ENCODE data around the gene GPI.

GPI gene

DNA sequence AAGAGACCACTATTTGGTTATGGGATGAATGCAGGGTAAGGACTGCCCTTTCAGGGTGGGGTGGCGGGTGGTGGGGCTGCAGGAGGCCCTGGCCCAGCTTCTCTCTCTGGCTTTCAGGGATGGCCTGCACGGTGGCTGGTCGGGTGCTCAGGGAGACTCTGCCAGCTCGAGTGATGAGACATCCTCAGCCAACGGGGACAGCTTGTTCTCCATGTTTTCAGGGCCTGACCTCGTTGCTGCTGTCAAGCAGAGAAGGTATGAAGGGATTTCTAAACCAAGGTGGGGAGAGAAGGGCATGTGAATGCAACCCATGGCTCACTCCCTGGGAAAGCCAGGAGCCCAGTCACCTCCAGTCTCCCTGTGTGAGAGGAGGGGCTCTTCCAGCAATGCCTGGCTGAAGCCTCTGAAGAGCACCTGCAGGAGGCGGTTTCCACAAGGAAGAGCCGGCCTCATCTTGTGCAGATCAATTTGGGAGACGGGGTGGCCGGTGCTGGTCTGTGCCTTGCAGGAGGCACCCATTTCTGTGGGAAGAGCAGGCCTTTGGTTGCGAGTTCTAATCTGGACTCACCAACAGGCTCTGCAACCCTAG lies 16.0 kb upstream of the GPI start:
- H3K36me3 ChIP-seq (replicated peaks; ENCODE audit: low read depth, low read length) = peaks cover 11% of the 10 kb centered on the region

GRCh38 chr19:34350161-34350561 lies 14.8 kb upstream of the GPI start:
- Histone ChIP-seq H3K4me2 (ENCODE audit: low read length) (no peak overlapping the region), H3K4me3 (ENCODE audit: low read length) (no peak overlapping the region), H3K79me2 (ENCODE audit: low read length) (no peaks in the 10 kb centered on the region), H3K27ac (ENCODE audit: low read length) (no peak overlapping the region), H3K4me1 (ENCODE audit: low read length) (no peaks in the 10 kb centered on the region), H3K9me3 (ENCODE audit: insufficient read depth, low read length) (no peaks in the 10 kb centered on the region), H3K9ac (ENCODE audit: low read length) (no peak overlapping the region), H2AFZ (ENCODE audit: low read depth, low read length) (no peak overlapping the region), H3K27me3 (ENCODE audit: low read depth, low read length) (no peaks in the 10 kb centered on the region), H3K36me3 (replicated peaks; ENCODE audit: low read depth, low read length) (peaks cover 15% of the 10 kb centered on the region), H4K20me1 (ENCODE audit: insufficient read depth, low read length) (no peaks in the 10 kb centered on the region)
- no peak for TF ChIP-seq CTCF (IDR thresholded peaks at IDR 0.05; ENCODE audit: low read depth, low read length)
- TF ChIP-seq EZH2phosphoT487 (IDR thresholded peaks at IDR 0.05; ENCODE audit: low read depth) = no peak

More for the DNA sequence above, 16.0 kb upstream of the GPI start:
- no peaks in the 10 kb centered on the region for H3K27me3 ChIP-seq (ENCODE audit: low read depth, low read length)
- H3K27ac ChIP-seq (ENCODE audit: low read length) = no peak overlapping the region
- H3K9ac ChIP-seq (ENCODE audit: low read length) = no peak overlapping the region
- no peak overlapping the region for H3K4me2 ChIP-seq (ENCODE audit: low read length)
- no peaks in the 10 kb centered on the region for H3K79me2 ChIP-seq (ENCODE audit: low read length)
- no peak overlapping the region for H3K4me3 ChIP-seq (ENCODE audit: low read length)
- H3K4me1 ChIP-seq (ENCODE audit: low read length) = no peaks in the 10 kb centered on the region
- no peaks in the 10 kb centered on the region for H3K9me3 ChIP-seq (ENCODE audit: insufficient read depth, low read length)
- no peak overlapping the region for H2AFZ ChIP-seq (ENCODE audit: low read depth, low read length)
- H4K20me1 ChIP-seq (ENCODE audit: insufficient read depth, low read length) = no peaks in the 10 kb centered on the region
- TF ChIP-seq EZH2phosphoT487 (IDR thresholded peaks at IDR 0.05; ENCODE audit: low read depth) = no peak
- TF ChIP-seq CTCF (IDR thresholded peaks at IDR 0.05; ENCODE audit: low read depth, low read length) = no peak

- peaks cover 11% of the 10 kb centered on the region for H3K36me3 ChIP-seq (replicated peaks; ENCODE audit: low read depth, low read length)
- no peak overlapping the region for H3K4me2 ChIP-seq (ENCODE audit: low read length)
- no peak overlapping the region for H3K27ac ChIP-seq (ENCODE audit: low read length)
- H2AFZ ChIP-seq (ENCODE audit: low read depth, low read length) = no peak overlapping the region
- H3K4me3 ChIP-seq (ENCODE audit: low read length) = no peak overlapping the region
- no peak overlapping the region for H3K9ac ChIP-seq (ENCODE audit: low read length)
- no peaks in the 10 kb centered on the region for H3K9me3 ChIP-seq (ENCODE audit: insufficient read depth, low read length)
- H3K27me3 ChIP-seq (ENCODE audit: low read depth, low read length) = no peaks in the 10 kb centered on the region
- H3K79me2 ChIP-seq (ENCODE audit: low read length) = no peaks in the 10 kb centered on the region
- no peaks in the 10 kb centered on the region for H3K4me1 ChIP-seq (ENCODE audit: low read length)
- TF ChIP-seq CTCF (IDR thresholded peaks at IDR 0.05; ENCODE audit: low read depth, low read length) = no peak
- TF ChIP-seq EZH2phosphoT487 (IDR thresholded peaks at IDR 0.05; ENCODE audit: low read depth) = no peak
- no peaks in the 10 kb centered on the region for H4K20me1 ChIP-seq (ENCODE audit: insufficient read depth, low read length)
These were observed 13.6 kb upstream of the GPI start for GRCh38 chr19:34351382-34351826.

GRCh38 chr19:34353546-34353945 lies 11.4 kb upstream of the GPI start:
- H3K9me3 ChIP-seq (ENCODE audit: insufficient read depth, low read length) = no peaks in the 10 kb centered on the region
- peaks cover 11% of the 10 kb centered on the region for H3K36me3 ChIP-seq (replicated peaks; ENCODE audit: low read depth, low read length)
- no peak overlapping the region for H3K4me3 ChIP-seq (ENCODE audit: low read length)
- peaks cover 16% of the 10 kb centered on the region for H3K4me1 ChIP-seq (ENCODE audit: low read length)
- no peak overlapping the region for H2AFZ ChIP-seq (ENCODE audit: low read depth, low read length)
- no peak for TF ChIP-seq EZH2phosphoT487 (IDR thresholded peaks at IDR 0.05; ENCODE audit: low read depth)
- TF ChIP-seq CTCF (IDR thresholded peaks at IDR 0.05; ENCODE audit: low read depth, low read length) = no peak
- no peaks in the 10 kb centered on the region for H3K27me3 ChIP-seq (ENCODE audit: low read depth, low read length)
- no peaks in the 10 kb centered on the region for H3K79me2 ChIP-seq (ENCODE audit: low read length)
- H4K20me1 ChIP-seq (ENCODE audit: insufficient read depth, low read length) = no peaks in the 10 kb centered on the region
- no peak overlapping the region for H3K27ac ChIP-seq (ENCODE audit: low read length)
- no peak overlapping the region for H3K9ac ChIP-seq (ENCODE audit: low read length)
- H3K4me2 ChIP-seq (ENCODE audit: low read length) = no peak overlapping the region

Measured in OCI-LY3 (cell line).